Osteoblast (primary cell): ENCODE measurements around the gene VPS37B. TPM values are rescaled to one million over a fixed set of nuclear protein-coding genes. Genes with fewer than 3 reads are reported as not detected.
"Not testable (repeated sequence)": the region's sequence is repeated elsewhere in the genome, so short reads cannot be mapped to it uniquely, and the experiment has no call there.

Source experiments
- DNase-seq: peaks from one replicate; pipeline ENCODE4 v3.0.0; 2011; ENCODE audit warnings: low spot score, mixed read lengths; ENCODE audit not compliant: insufficient read length; ENCODE audit errors: missing footprints
- H2AFZ ChIP-seq: 2 replicates; pipeline ENCODE4 v1.6.0; 2011; ENCODE audit warnings: mild to moderate bottlenecking, low read length
- H3K27ac ChIP-seq: 2 replicates; pipeline ENCODE4 v1.5.1; 2011; ENCODE audit warnings: mild to moderate bottlenecking, low read depth, low read length, moderate library complexity
- H3K27me3 ChIP-seq: 2 replicates; pipeline ENCODE4 v1.6.0; 2012; ENCODE audit warnings: mild to moderate bottlenecking, control low read depth, inconsistent platforms, low read length, moderate library complexity; ENCODE audit not compliant: insufficient read depth
- H3K36me3 ChIP-seq: 2 replicates; pipeline ENCODE4 v1.5.1; 2011; ENCODE audit warnings: mild to moderate bottlenecking, low read length, control low read depth, moderate library complexity; ENCODE audit not compliant: insufficient read depth
- H3K4me1 ChIP-seq: 2 replicates; pipeline ENCODE4 v1.5.1; 2011; ENCODE audit warnings: mild to moderate bottlenecking, low read length, control low read depth, moderate library complexity; ENCODE audit not compliant: insufficient read depth
- H3K4me2 ChIP-seq: 2 replicates; pipeline ENCODE4 v1.6.0; 2011; ENCODE audit warnings: mild to moderate bottlenecking, low read length; ENCODE audit not compliant: insufficient read depth
- H3K4me3 ChIP-seq: fragments of 200-600 bp; sonication (generic); 3 replicates; pipeline ENCODE4 v1.5.1; 2012; ENCODE audit warnings: mild to moderate bottlenecking, low read length, inconsistent platforms; ENCODE audit not compliant: insufficient read depth
- H3K79me2 ChIP-seq: 2 replicates; pipeline ENCODE4 v1.6.0; 2012; ENCODE audit warnings: mild to moderate bottlenecking, low read length, control low read depth, inconsistent platforms; ENCODE audit not compliant: insufficient read depth
- H3K9me3 ChIP-seq: 2 replicates; pipeline ENCODE4 v1.5.1; 2011; ENCODE audit warnings: low read depth, low read length, control low read depth
- H4K20me1 ChIP-seq: 2 replicates; pipeline ENCODE4 v1.6.0; 2012; ENCODE audit warnings: mild to moderate bottlenecking, low read length, control low read depth; ENCODE audit not compliant: insufficient read depth
- CTCF ChIP-seq: IDR thresholded peaks from 2 replicates; pipeline ENCODE4 v1.5.1; 2011; ENCODE audit warnings: mild to moderate bottlenecking, low read depth, low read length, moderate library complexity; ENCODE audit errors: extremely low read depth
- total RNA-seq: library from RNA; depleted of rRNA; stranded (reverse); fragments of >200 nt; gene quantifications from 2 replicates; pipeline ENCODE4 v1.2.3, GENCODE V29; 2012

Gene VPS37B
- total RNA-seq, 1 donor: 19.2 TPM

- Histone ChIP-seq H2AFZ (no peak overlapping the region), H3K4me1 (peaks cover 21% of the 10 kb centered on the region), H3K4me2 (no peak overlapping the region), H3K27ac (no peak overlapping the region), H3K9me3 (no peaks in the 10 kb centered on the region), H3K27me3 (no peaks in the 10 kb centered on the region), H3K79me2 (no peaks in the 10 kb centered on the region), H4K20me1 (no peaks in the 10 kb centered on the region), H3K36me3 (peaks cover 8% of the 10 kb centered on the region), H3K4me3 (no peak overlapping the region)
- DNase-seq: peak; percentile 58
- TF ChIP-seq CTCF: no peak
These were observed 46.7 kb upstream of the VPS37B start for GRCh38 chr12:122942637-122943036.

DNA sequence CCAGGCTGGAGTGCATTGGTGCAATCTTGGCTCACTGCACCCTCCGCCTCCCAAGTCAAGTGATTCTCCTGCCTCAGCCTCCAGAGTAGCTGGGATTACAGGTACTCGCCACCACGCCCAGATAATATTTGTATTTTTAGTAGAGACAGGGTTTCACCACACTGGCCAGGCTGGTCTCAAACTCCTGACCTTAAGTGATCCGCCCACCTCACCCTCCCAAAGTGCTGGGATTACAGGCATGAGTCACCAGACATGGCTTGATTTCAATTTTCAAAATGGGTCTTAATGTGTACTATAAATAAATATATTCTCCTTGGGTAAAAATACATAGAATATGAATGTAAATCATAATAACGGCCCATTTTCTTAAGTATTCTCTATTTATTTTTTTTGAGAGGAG is 45.4 kb upstream of the VPS37B start:
- H3K36me3 ChIP-seq, H3K9me3 ChIP-seq, H2AFZ ChIP-seq, H4K20me1 ChIP-seq, DNase-seq, H3K4me2 ChIP-seq, H3K79me2 ChIP-seq, H3K27ac ChIP-seq, H3K4me3 ChIP-seq, H3K27me3 ChIP-seq: not testable (repeated sequence)
- peaks cover 10% of the 10 kb centered on the region for H3K4me1 ChIP-seq

GRCh38 chr12:122939125-122939524 is 43.2 kb upstream of the VPS37B start:
- no peak overlapping the region for H3K4me2 ChIP-seq
- H4K20me1 ChIP-seq: no peaks in the 10 kb centered on the region
- TF ChIP-seq CTCF: no peak
- DNase-seq: peak; percentile 23
- no peak overlapping the region for H3K4me3 ChIP-seq
- peaks cover 12% of the 10 kb centered on the region for H3K36me3 ChIP-seq
- peaks cover under 1% of the 10 kb centered on the region for H3K4me1 ChIP-seq
- H3K27me3 ChIP-seq: no peaks in the 10 kb centered on the region
- H3K27ac ChIP-seq: no peak overlapping the region
- no peak overlapping the region for H2AFZ ChIP-seq
- no peaks in the 10 kb centered on the region for H3K79me2 ChIP-seq
- H3K9me3 ChIP-seq: no peaks in the 10 kb centered on the region

- Histone ChIP-seq H3K4me2 (no peak overlapping the region), H4K20me1 (no peaks in the 10 kb centered on the region)
- peak; percentile 65 for DNase-seq
These were observed 41.7 kb upstream of the VPS37B start for GRCh38 chr12:122937622-122938091.

More at GRCh38 chr12:122937622-122938091, 41.7 kb upstream of the VPS37B start:
- Histone ChIP-seq H2AFZ (no peak overlapping the region), H3K27ac (no peak overlapping the region), H3K9me3 (no peaks in the 10 kb centered on the region), H3K4me3 (no peak overlapping the region), H3K27me3 (no peaks in the 10 kb centered on the region), H3K36me3 (peaks cover 17% of the 10 kb centered on the region), H3K79me2 (no peaks in the 10 kb centered on the region), H3K4me1 (no peaks in the 10 kb centered on the region)
- no peak for TF ChIP-seq CTCF
